Measurements from ENCODE around the gene KLHL29.

KLHL29 gene

DNA sequence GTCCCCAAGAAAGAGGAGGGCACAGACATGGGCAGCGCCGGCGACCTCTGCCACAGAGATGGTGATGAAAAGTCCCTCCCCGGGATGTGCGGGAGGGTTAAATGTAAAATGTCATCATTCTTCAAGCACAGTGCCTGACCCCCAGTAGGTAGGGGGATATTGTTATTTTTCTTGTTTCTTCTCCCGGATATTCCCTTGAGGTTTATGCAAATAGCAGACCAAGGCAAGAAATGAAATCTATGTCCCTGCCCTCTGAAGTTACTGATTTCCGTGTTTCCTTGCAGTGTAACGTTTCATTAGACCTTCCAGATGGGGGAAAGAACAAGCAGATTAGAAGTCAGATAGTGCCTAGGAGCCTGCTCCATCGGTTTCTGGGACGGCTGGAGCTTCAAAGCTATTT lies 158.3 kb downstream of the KLHL29 start:
- H3K4me1 ChIP-seq (ENCODE audit: insufficient read depth, low read length) = no peaks in the 10 kb centered on the region
- no peak overlapping the region for H3K4me2 ChIP-seq (ENCODE audit: insufficient read depth, low read length)
- H3K4me3 ChIP-seq (ENCODE audit: low read depth in 1 of 2, low read length in 2 of 2) = no peak overlapping the region
- peaks cover 5% of the 10 kb centered on the region for H3K27me3 ChIP-seq (ENCODE audit: insufficient read depth, low read length, poor library complexity)
- no peak overlapping the region for H2AFZ ChIP-seq (ENCODE audit: low read depth, low read length)
- TF ChIP-seq EZH2 (IDR thresholded peaks at IDR 0.05; ENCODE audit: borderline replicate concordance, low read depth, low read length, severe bottlenecking) (no peak), CTCF (IDR thresholded peaks at IDR 0.05; ENCODE audit: borderline replicate concordance, extremely low read depth, low read length, poor library complexity, severe bottlenecking) (no peak)
- H3K27ac ChIP-seq (ENCODE audit: low read length) = no peak overlapping the region
- no peak overlapping the region for H3K9ac ChIP-seq (ENCODE audit: low read depth, low read length)
- H3K79me2 ChIP-seq (ENCODE audit: insufficient read depth, low read length) = no peaks in the 10 kb centered on the region
- no peaks in the 10 kb centered on the region for H3K9me3 ChIP-seq (ENCODE audit: insufficient read depth, low read length, severe bottlenecking)
- H4K20me1 ChIP-seq (ENCODE audit: insufficient read depth, low read length) = peaks cover 43% of the 10 kb centered on the region
- H3K36me3 ChIP-seq (ENCODE audit: insufficient read depth, low read length) = no peaks in the 10 kb centered on the region
- DNase-seq (no peak), ATAC-seq (ENCODE audit: insufficient read depth, low read depth) (no peak)

- Histone ChIP-seq H2AFZ (ENCODE audit: low read depth, low read length) (no peak overlapping the region), H3K27me3 (ENCODE audit: insufficient read depth, low read length, poor library complexity) (peaks cover 2% of the 10 kb centered on the region), H4K20me1 (ENCODE audit: insufficient read depth, low read length) (peaks cover 47% of the 10 kb centered on the region), H3K27ac (ENCODE audit: low read length) (no peak overlapping the region), H3K36me3 (ENCODE audit: insufficient read depth, low read length) (no peaks in the 10 kb centered on the region), H3K4me2 (ENCODE audit: insufficient read depth, low read length) (no peak overlapping the region), H3K79me2 (ENCODE audit: insufficient read depth, low read length) (no peaks in the 10 kb centered on the region), H3K9me3 (ENCODE audit: insufficient read depth, low read length, severe bottlenecking) (no peaks in the 10 kb centered on the region), H3K9ac (ENCODE audit: low read depth, low read length) (no peak overlapping the region), H3K4me1 (ENCODE audit: insufficient read depth, low read length) (no peaks in the 10 kb centered on the region), H3K4me3 (ENCODE audit: low read depth in 1 of 2, low read length in 2 of 2) (no peak overlapping the region)
- ATAC-seq (ENCODE audit: insufficient read depth, low read depth) (no peak), DNase-seq (no peak)
- no peak for TF ChIP-seq CTCF (IDR thresholded peaks at IDR 0.05; ENCODE audit: borderline replicate concordance, extremely low read depth, low read length, poor library complexity, severe bottlenecking)
- no peak for TF ChIP-seq EZH2 (IDR thresholded peaks at IDR 0.05; ENCODE audit: borderline replicate concordance, low read depth, low read length, severe bottlenecking)
Measured at GRCh38 chr2:23543728-23544127, 158.7 kb downstream of the KLHL29 start.

DNA sequence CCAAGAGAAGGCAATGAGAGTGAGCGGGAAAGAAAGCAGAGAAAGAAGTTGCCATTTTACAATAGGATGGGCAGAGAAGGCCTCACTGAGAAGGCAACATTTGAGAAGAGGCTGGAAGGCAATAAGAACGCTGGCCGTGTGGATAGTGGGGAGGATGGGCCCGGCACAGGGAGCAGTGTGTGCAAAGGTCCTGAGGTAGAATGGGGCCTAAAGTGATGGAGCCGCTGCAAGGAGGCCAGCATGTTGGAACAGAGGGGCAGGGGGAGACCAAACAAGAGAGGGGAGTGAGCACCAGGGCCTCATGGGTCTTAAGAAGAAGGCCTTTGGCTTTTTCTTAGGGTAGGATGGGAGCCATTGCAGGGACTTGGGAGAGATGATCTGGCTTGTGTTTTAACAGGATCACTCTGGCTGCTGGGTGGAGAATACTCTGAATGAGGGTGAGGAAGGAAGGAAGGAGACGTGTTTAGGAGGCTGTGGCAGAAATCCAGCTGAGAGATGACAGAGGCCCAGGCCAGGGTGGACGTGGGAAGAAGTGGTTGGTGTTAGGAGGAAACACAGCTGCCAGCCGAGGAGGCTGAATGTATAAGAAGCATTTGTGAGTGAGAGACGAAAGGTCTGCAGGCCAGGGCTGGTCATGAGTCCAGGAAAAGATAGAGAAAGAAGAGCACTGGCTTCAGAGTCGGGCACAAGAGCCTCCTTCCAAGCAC lies 159.8 kb downstream of the KLHL29 start:
- H3K27ac ChIP-seq (ENCODE audit: low read length) = no peak overlapping the region
- no peak overlapping the region for H3K9ac ChIP-seq (ENCODE audit: low read depth, low read length)
- peaks cover 2% of the 10 kb centered on the region for H3K27me3 ChIP-seq (ENCODE audit: insufficient read depth, low read length, poor library complexity)
- H3K4me1 ChIP-seq (ENCODE audit: insufficient read depth, low read length) = no peaks in the 10 kb centered on the region
- H4K20me1 ChIP-seq (ENCODE audit: insufficient read depth, low read length) = peaks cover 55% of the 10 kb centered on the region
- TF ChIP-seq CTCF (IDR thresholded peaks at IDR 0.05; ENCODE audit: borderline replicate concordance, extremely low read depth, low read length, poor library complexity, severe bottlenecking) = no peak
- TF ChIP-seq EZH2 (IDR thresholded peaks at IDR 0.05; ENCODE audit: borderline replicate concordance, low read depth, low read length, severe bottlenecking) = no peak
- H3K4me2 ChIP-seq (ENCODE audit: insufficient read depth, low read length) = no peak overlapping the region
- no peaks in the 10 kb centered on the region for H3K36me3 ChIP-seq (ENCODE audit: insufficient read depth, low read length)
- no peak overlapping the region for H3K4me3 ChIP-seq (ENCODE audit: low read depth in 1 of 2, low read length in 2 of 2)
- no peak overlapping the region for H2AFZ ChIP-seq (ENCODE audit: low read depth, low read length)
- H3K9me3 ChIP-seq (ENCODE audit: insufficient read depth, low read length, severe bottlenecking) = no peaks in the 10 kb centered on the region
- no peaks in the 10 kb centered on the region for H3K79me2 ChIP-seq (ENCODE audit: insufficient read depth, low read length)
- no peak for DNase-seq
- ATAC-seq (ENCODE audit: insufficient read depth, low read depth) = no peak

All from DND-41 (cell line).